ENCODE measurements around the gene CPSF7. TPM values are rescaled to one million over a fixed set of nuclear protein-coding genes. Genes with fewer than 3 reads are reported as not detected.

Gene CPSF7
- total and polyA plus RNA-seq, 10 of the 15 experiments (the other 5 are each of a cell fraction or from before 2014, with no cell fraction given) = 14.9 to 93.1 (median 60.9) TPM

DNA sequence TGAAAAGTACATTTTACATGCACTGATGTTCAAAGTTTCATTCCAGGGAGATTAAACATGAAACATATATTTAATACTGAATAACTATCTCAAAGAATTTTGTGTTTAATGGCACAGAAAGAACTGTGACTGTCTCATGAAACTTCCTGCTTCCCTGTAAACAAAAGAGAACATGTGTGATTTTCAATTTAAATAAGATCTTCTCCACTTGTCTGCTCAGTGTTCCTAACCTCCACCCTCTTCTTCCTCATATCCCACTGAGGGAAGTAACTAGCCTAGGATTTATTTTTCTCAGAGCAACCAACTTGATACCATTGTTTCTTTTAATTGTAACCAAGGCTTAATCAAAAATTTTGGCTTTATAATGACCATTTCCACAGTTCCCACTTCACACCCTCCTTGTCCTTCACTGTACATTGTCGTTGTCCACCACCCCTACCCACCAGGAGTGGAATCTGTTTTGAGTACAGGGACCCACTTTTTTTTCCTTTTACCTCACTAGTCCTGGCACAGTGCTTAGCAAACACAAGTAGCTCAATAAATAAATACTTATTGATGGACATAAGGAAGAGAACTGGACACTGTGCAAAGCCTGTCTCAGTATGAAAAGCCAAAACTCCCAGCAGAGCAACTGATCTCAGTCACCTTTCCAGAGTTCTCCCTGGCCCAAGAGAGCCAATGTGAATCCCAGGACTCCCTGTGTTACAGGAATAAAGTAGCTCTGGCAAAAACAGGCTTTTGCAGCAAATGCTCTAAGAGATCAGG lies 4.2 kb downstream of the CPSF7 start:
- no peak overlapping the region for H2AFZ ChIP-seq (ENCODE audit: control insufficient read depth, low read depth, low read length)

More for the DNA sequence above, 4.2 kb downstream of the CPSF7 start:
- Histone ChIP-seq H4K20me1 (ENCODE audit: control insufficient read depth, insufficient read depth) (peaks cover 4% of the 10 kb centered on the region; the same call in 1 of the 2 replicates), H3K27ac (ENCODE audit: control insufficient read depth, insufficient read depth) (no peak overlapping the region), H3K4me2 (ENCODE audit: control insufficient read depth, insufficient read depth) (peak overlapping the region; percentile 23; the same call in 1 of the 2 replicates), H3K4me3 (no peak overlapping the region), H3K36me3 (ENCODE audit: control insufficient read depth in 2 of 2, insufficient read depth in 2 of 2, low read length in 1 of 2) (peaks cover 6 to 48% of the 10 kb centered on the region in 2 experiments), H3K4me1 (ENCODE audit: control insufficient read depth, insufficient read depth, low read length) (peaks cover 7% of the 10 kb centered on the region), H3K9me3 (replicated peaks; ENCODE audit: control insufficient read depth, insufficient read depth, low read length) (no peaks in the 10 kb centered on the region), H3K79me2 (ENCODE audit: control insufficient read depth, insufficient read depth, low read length) (peaks cover 40% of the 10 kb centered on the region), H3K27me3 (replicated peaks in 1 of 2; ENCODE audit: control insufficient read depth in 2 of 2, insufficient read depth in 2 of 2, low read length in 1 of 2) (no peaks in the 10 kb centered on the region), H3K9ac (ENCODE audit: control insufficient read depth, insufficient read depth, low read length) (no peak overlapping the region)
- ChIA-PET POLR2A (interaction anchor here (1.8 kb wide), 1 partner anchor 10 kb away, joined by 5 read pairs; no protein-coding TSS in a partner anchor), SMC1A (ENCODE audit: uncharacterized antibody, unreplicated experiment) (interaction anchor here (1.2 to 2.0 kb wide), 3 partner anchors 10 to 40 kb away, joined by 4 to 8 read pairs (median 6); no protein-coding TSS in a partner anchor), RAD21 (ENCODE audit: unreplicated experiment) (no interaction called here), CTCF (interaction anchor here (0.8 to 2.1 kb wide), 7 partner anchors 10 to 264 kb away, joined by 3 to 25 read pairs (median 3); partner anchors contain the start of genes TMEM216 and VPS37C)
- no peak for FAIRE-seq
- no peak for ATAC-seq
- no TSS peak for BruUV-seq (replicated peaks)
- 100% methylated on average over 1 of the region's 1 CpG for WGBS (ENCODE audit: insufficient coverage, insufficient replicate concordance, low lambda C conversion rate, missing lambda C conversion rate)
- in situ Hi-C loops (cut with MboI) (no loop called here), intact Hi-C loops (cut with micrococcal nuclease; ENCODE audit: unreplicated experiment) (no loop called here)
- no peak for TF ChIP-seq MYC (IDR thresholded peaks at IDR 0.05; ENCODE audit: insufficient read depth, insufficient read length, insufficient replicate concordance, low read length, severe bottlenecking)
- no peak for TF ChIP-seq TCF7 (IDR thresholded peaks at IDR 0.05; ENCODE audit: borderline replicate concordance)
- no peak for TF ChIP-seq NFXL1 (IDR thresholded peaks at IDR 0.05; ENCODE audit: borderline replicate concordance)
- no peak for TF ChIP-seq RUNX3 (IDR thresholded peaks at IDR 0.05; ENCODE audit: low read length)
- no peak for TF ChIP-seq TBL1XR1 (IDR thresholded peaks at IDR 0.05; ENCODE audit: low read depth, low read length)
- no peak for TF ChIP-seq NR2F1 (conservative IDR thresholded peaks at IDR 0.05)
- TF ChIP-seq MYB (IDR thresholded peaks at IDR 0.05; ENCODE audit: borderline replicate concordance, low read depth, low read length) = no peak
- no peak for TF ChIP-seq ZSCAN29 (IDR thresholded peaks at IDR 0.05)
- no peak for TF ChIP-seq RAD51 (IDR thresholded peaks at IDR 0.05)
- TF ChIP-seq TCF12 (IDR thresholded peaks at IDR 0.05; ENCODE audit: low read depth, low read length) = no peak
- TF ChIP-seq, protein P1, sequence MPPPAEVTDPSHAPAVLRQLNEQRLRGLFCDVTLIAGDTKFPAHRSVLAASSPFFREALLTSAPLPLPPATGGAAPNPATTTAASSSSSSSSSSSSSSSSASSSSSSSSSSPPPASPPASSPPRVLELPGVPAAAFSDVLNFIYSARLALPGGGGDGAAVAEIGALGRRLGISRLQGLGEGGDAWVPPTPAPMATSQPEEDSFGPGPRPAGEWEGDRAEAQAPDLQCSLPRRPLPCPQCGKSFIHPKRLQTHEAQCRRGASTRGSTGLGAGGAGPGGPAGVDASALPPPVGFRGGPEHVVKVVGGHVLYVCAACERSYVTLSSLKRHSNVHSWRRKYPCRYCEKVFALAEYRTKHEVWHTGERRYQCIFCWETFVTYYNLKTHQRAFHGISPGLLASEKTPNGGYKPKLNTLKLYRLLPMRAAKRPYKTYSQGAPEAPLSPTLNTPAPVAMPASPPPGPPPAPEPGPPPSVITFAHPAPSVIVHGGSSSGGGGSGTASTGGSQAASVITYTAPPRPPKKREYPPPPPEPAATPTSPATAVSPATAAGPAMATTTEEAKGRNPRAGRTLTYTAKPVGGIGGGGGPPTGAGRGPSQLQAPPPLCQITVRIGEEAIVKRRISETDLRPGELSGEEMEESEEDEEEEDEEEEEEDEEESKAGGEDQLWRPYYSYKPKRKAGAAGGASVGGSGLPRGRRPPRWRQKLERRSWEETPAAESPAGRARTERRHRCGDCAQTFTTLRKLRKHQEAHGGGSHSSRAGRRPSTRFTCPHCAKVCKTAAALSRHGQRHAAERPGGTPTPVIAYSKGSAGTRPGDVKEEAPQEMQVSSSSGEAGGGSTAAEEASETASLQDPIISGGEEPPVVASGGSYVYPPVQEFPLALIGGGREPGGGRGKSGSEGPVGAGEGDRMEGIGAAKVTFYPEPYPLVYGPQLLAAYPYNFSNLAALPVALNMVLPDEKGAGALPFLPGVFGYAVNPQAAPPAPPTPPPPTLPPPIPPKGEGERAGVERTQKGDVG (CRISPR knock-in tag; IDR thresholded peaks at IDR 0.05) = no peak
- TF ChIP-seq FOS (IDR thresholded peaks at IDR 0.05; ENCODE audit: borderline replicate concordance, extremely low read depth, insufficient read length) = no peak
- TF ChIP-seq SUZ12 (IDR thresholded peaks at IDR 0.05; ENCODE audit: unreplicated experiment) = no peak
- TF ChIP-seq, protein P2, sequence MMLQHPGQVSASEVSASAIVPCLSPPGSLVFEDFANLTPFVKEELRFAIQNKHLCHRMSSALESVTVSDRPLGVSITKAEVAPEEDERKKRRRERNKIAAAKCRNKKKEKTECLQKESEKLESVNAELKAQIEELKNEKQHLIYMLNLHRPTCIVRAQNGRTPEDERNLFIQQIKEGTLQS (IDR thresholded peaks at IDR 0.05; ENCODE audit: borderline replicate concordance, extremely low read depth, low read depth, low read length) = no peak
- no peak for TF ChIP-seq PAX8 (IDR thresholded peaks at IDR 0.05)
- TF ChIP-seq JUND (IDR thresholded peaks at IDR 0.05; ENCODE audit: low read depth, low read length) = no peak
- DNase-seq (ENCODE audit: low read depth, low spot score) = no peak
